Islet precursor cell (in vitro differentiated cells): ENCODE results near the gene PLEKHM3.

ENCODE experiments used
- DNase-seq: peaks from one replicate; pipeline ENCODE4 v3.0.0-alpha.2; 2018

Gene PLEKHM3

GRCh38 chr2:207879536-207879935 lies 145.8 kb downstream of the PLEKHM3 start:
- DNase-seq: no peak

GRCh38 chr2:207876842-207877535 lies 148.3 kb downstream of the PLEKHM3 start:
- no peak for DNase-seq

- DNase-seq: no peak
Measured at GRCh38 chr2:207875473-207876212, 149.7 kb downstream of the PLEKHM3 start.

GRCh38 chr2:207873794-207874193 lies 151.5 kb downstream of the PLEKHM3 start:
- no peak for DNase-seq

- no peak for DNase-seq
Measured at GRCh38 chr2:207871911-207872310, 153.4 kb downstream of the PLEKHM3 start.

- no peak for DNase-seq
Measured at GRCh38 chr2:207871506-207871905, 153.8 kb downstream of the PLEKHM3 start.

- no peak for DNase-seq
Measured at GRCh38 chr2:207870814-207871213, 154.5 kb downstream of the PLEKHM3 start.

GRCh38 chr2:207869784-207870778 lies 155.2 kb downstream of the PLEKHM3 start:
- DNase-seq: no peak

- DNase-seq: no peak
Measured at GRCh38 chr2:207868855-207869596, 156.3 kb downstream of the PLEKHM3 start.

- DNase-seq: no peak
Measured at GRCh38 chr2:207867905-207868304, 157.4 kb downstream of the PLEKHM3 start.

GRCh38 chr2:207867056-207867455 lies 158.3 kb downstream of the PLEKHM3 start:
- no peak for DNase-seq

GRCh38 chr2:207865210-207865609 lies 160.1 kb downstream of the PLEKHM3 start:
- no peak for DNase-seq

- no peak for DNase-seq
Measured at GRCh38 chr2:207863345-207863744, 162.0 kb downstream of the PLEKHM3 start.

GRCh38 chr2:207861789-207862188 lies 163.5 kb downstream of the PLEKHM3 start:
- no peak for DNase-seq

GRCh38 chr2:207860685-207861084 lies 164.6 kb downstream of the PLEKHM3 start:
- no peak for DNase-seq

- no peak for DNase-seq
Measured at GRCh38 chr2:207855591-207855990, 169.7 kb downstream of the PLEKHM3 start.

- DNase-seq: no peak
Measured at GRCh38 chr2:207854484-207855440, 170.6 kb downstream of the PLEKHM3 start.

- DNase-seq: no peak
Measured at GRCh38 chr2:207852791-207853190, 172.5 kb downstream of the PLEKHM3 start.

- no peak for DNase-seq
Measured at GRCh38 chr2:207849443-207849842, 175.9 kb downstream of the PLEKHM3 start.

- DNase-seq: no peak
Measured at GRCh38 chr2:207848545-207848928, 176.8 kb downstream of the PLEKHM3 start.

- no peak for DNase-seq
Measured at GRCh38 chr2:207847807-207848544, 177.4 kb downstream of the PLEKHM3 start.
